HG03108 (cell line): Measurements from ENCODE around the gene MAGED1.
"Not testable (repeated sequence)": the region's sequence is repeated elsewhere in the genome, so short reads cannot be mapped to it uniquely, and the experiment has no call there.

ENCODE experiments used
- ATAC-seq: cut with Tn5 transposase; IDR thresholded peaks from one replicate; pipeline ENCODE4 v1.9.1; 2021; ENCODE audit warnings: moderate library complexity; ENCODE audit not compliant: unreplicated experiment

MAGED1 gene

DNA sequence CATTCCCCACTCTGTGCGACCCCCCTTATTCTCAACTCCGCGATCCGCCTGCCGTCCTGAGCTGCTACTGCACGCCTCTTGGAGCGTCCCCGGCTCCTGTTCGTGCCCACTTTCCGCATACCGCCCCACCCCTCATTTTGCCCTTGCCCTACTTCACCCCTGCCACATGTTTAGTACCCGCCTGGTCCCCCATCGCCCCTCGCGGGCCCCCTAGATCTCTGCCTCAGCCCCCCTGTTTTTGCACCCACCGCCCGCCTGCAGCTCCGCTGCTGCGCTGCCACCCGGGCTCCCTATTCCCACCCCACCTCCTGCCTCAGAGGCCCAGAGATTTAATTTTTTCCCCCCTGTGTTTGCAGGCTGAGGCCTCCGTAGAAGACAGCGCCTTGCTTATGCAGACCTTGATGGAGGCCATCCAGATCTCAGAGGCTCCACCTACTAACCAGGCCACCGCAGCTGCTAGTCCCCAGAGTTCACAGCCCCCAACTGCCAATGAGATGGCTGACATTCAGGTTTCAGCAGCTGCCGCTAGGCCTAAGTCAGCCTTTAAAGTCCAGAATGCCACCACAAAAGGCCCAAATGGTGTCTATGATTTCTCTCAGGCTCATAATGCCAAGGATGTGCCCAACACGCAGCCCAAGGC lies 1.4 kb downstream of the MAGED1 start:
- no peak for ATAC-seq

DNA sequence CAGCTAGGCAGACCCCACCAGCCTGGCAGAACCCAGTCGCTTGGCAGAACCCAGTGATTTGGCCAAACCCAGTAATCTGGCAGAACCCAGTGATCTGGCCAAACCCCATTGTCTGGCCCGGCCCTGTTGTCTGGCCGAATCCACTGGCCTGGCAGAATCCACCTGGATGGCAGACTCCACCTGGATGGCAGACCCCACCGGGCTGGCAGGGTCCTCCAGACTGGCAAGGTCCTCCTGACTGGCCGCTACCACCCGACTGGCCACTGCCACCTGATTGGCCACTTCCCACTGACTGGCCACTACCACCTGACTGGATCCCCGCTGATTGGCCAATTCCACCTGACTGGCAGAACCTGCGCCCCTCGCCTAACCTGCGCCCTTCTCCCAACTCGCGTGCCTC lies 3.2 kb downstream of the MAGED1 start:
- ATAC-seq, result no peak

DNA sequence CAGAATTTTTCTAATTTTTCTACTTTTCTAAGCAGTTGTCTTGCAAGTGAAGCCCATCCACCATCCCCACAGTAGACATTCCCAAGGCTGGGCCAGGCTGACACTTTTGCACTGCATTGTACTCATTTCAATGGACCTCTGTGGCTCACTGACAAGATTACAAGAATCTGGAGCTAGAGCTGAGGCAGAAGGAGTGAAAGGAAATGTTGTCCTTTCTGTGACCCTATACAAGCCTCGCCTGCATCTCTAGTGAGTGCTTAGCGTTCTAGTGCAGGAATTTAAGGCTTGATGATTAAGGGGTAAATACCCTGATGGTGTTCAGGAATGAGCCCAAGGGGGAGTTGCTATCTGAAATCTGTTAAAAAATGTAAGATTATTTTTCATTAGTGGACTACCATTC lies 6.3 kb downstream of the MAGED1 start:
- no peak for ATAC-seq

DNA sequence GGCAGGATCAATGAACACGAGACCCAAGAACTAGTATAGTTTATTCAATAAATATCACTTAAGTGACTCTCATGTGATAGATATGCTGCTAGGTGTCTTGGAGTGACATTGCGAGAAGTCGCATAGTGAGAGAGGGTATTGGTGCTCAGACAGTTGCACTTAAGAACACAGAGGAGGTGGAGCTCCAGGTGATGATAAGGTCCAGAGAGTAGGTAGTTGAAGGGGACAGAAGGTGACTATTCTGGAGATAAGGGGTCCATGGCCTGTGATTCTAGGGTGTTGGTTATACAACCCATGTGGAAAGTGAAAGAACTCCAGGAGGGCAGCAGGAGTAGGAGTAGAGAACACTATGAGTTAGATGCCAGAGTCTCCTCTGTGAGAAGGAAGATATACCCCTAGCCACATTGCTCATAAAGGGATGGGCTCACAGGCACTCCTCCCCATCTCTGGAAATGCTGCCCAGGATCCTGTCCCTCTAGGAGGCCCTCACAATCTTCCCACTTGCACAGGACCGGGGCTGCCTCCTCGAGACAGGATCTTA lies 9.2 kb downstream of the MAGED1 start:
- ATAC-seq, result no peak

DNA sequence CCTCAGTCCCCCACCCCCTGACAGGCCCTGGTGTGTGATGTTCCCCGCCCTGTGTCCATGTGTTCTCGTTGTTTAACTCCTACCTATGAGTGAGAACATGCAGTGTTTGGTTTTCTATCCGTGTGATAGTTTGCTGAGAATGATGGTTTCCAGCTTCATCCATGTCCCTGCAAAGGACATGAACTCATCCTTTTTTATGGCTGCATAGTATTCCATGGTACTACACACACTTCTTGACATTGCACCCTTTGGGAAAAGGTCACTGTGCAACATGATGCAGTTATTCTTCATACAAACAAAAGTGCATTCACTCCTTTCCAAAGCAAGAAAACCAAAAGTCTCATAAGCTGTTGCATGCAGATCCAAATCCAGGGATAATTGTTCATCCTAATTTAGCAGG lies 11.7 kb downstream of the MAGED1 start:
- ATAC-seq, result not testable (repeated sequence)

DNA sequence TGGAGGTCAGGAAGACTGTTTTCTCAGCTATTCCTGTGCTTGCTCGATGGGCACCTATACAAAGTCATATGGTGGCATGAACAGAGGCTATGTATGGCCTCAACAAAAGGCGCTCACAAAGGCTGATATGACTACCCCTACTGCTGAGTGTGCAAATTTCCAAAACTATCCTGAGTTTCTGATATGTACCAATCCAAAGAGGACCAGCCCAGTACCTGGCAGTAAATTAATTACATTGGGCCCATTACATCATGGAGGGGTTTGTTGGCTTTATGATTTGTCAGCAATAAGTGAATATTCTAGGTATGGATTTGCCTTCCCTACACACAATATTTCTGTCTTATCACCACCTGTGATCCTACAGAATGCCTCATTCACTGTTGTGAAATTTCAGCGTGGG lies 12.3 kb downstream of the MAGED1 start:
- no peak for ATAC-seq

DNA sequence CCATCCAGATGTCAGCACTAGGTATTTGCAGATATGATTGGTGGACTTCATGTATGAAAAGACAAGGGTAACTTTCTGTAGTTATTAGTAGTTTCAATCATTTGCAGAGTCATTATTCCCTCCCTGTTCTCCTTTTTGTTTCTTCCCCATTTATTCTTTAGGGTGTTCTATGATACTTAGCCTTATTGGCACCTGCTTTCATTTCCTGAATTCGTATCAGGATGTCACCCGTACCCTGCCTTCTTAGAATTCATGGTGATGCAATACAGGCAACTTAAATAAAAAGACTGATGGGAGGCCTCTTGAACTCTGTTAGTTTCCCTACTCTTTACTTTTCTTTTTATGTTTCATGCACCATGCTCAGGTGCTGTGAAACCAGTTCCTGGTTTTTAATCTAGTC lies 24.2 kb downstream of the MAGED1 start:
- ATAC-seq, result no peak

DNA sequence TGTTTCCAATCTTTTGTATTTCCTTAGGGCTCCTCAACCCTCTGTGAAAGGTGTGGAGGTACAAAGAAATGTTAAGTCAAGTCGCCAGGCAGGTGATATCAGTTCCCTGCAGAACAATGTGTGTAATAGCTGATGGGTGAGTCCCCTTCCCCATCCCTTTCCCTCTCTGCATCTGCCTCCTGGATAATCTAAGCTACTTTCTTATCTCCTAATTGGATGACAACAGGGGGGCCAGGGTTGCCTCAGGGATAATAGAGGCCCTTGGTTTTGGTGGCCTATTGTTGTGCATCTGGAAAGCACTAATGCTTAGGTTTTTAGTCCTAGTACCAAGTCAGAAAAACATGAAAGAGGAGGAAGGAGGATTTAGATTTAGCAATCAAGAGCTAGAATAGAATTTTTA lies 29.1 kb downstream of the MAGED1 start:
- no peak for ATAC-seq

DNA sequence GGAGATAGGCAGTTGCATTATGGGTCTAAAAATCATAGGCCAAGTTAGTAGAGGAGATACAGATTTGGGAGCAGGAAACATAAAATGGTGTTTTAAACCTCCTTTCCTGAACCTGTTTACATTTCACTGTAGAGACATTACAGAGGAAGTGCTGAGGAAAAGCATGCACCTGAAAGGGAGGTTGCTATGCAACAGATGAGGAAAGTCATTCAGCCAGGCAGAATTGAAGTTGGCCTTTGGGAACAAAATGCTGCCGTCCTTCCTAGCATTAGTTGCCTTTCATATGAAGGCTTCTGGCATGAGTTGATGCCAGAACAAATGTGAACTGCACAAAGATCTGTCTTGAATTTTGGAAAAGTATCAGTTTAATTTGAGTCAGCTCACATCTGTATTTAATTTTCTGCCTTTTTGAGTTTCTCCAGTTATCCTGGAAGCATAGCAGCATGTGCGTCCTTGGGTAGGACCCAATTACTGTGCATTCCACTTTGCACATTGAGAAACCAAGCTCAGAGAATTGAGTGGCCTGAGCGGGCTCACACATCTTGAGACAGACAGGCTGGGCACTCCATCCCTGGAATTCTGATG lies 38.2 kb downstream of the MAGED1 start:
- no peak for ATAC-seq
